GM23248 (cell line): ENCODE measurements around the gene DPP9.

Experiments
- EZH2 ChIP-seq: fragments of 200-600 bp; sonication (generic); IDR thresholded peaks from 2 replicates; pipeline ENCODE4 v1.6.1; 2018; ENCODE audit warnings: antibody characterized with exemption, mild to moderate bottlenecking; ENCODE audit not compliant: insufficient read depth, poor library complexity, severe bottlenecking
- EZH2phosphoT487 ChIP-seq: fragments of 200-600 bp; sonication (generic); IDR thresholded peaks from 2 replicates; pipeline ENCODE4 v1.6.1; 2018; ENCODE audit warnings: antibody characterized with exemption, moderate library complexity, mild to moderate bottlenecking, low read depth; ENCODE audit not compliant: insufficient read depth

GRCh38 chr19:4733755-4734345 lies 10.2 kb upstream of the DPP9 start:
- no peak for TF ChIP-seq EZH2
- TF ChIP-seq EZH2phosphoT487 = no peak
